ENCODE data around the gene CCDC85A.

DNA sequence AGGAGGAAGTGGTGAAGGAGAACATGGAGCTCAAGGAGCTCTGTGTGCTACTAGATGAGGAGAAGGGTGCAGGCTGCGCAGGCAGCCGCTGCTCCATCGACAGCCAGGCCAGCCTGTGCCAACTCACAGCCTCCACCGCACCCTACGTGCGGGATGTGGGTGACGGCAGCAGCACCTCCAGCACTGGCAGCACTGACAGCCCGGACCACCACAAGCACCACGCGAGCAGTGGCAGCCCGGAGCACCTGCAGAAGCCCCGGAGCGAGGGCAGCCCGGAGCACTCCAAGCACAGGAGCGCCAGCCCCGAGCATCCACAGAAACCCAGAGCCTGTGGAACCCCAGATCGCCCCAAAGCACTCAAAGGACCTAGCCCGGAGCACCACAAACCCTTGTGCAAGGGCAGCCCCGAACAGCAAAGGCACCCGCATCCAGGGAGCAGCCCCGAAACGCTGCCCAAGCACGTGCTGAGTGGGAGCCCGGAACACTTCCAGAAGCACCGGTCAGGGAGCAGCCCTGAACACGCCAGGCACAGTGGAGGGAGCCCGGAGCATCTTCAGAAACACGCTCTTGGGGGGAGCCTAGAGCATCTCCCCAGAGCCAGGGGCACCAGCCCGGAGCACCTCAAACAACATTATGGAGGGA is 9.0 kb downstream of the CCDC85A start:
- TF ChIP-seq, protein P1, sequence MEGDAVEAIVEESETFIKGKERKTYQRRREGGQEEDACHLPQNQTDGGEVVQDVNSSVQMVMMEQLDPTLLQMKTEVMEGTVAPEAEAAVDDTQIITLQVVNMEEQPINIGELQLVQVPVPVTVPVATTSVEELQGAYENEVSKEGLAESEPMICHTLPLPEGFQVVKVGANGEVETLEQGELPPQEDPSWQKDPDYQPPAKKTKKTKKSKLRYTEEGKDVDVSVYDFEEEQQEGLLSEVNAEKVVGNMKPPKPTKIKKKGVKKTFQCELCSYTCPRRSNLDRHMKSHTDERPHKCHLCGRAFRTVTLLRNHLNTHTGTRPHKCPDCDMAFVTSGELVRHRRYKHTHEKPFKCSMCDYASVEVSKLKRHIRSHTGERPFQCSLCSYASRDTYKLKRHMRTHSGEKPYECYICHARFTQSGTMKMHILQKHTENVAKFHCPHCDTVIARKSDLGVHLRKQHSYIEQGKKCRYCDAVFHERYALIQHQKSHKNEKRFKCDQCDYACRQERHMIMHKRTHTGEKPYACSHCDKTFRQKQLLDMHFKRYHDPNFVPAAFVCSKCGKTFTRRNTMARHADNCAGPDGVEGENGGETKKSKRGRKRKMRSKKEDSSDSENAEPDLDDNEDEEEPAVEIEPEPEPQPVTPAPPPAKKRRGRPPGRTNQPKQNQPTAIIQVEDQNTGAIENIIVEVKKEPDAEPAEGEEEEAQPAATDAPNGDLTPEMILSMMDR (IDR thresholded peaks at IDR 0.05), result no peak
- TF ChIP-seq POLR2A (IDR thresholded peaks at IDR 0.05), result no peak

Measured in vagina (tissue), 2 donors.